ENCODE results near the gene LPGAT1.

- TF ChIP-seq CTCF (IDR thresholded peaks at IDR 0.05), result peak; percentile 87 to 98 (median 90)
- TF ChIP-seq POLR2A (IDR thresholded peaks at IDR 0.05), result no peak
Observed at GRCh38 chr1:211698161-211699026, 132.2 kb downstream of the LPGAT1 start.

All from heart left ventricle (tissue), 13 donors.